K562 (cell line): ENCODE measurements around the gene ANO10. TPM values are rescaled to one million over a fixed set of nuclear protein-coding genes. Genes with fewer than 3 reads are reported as not detected.
A peak's percentile ranks its signal among the peaks of the same experiment; 100 is the strongest.

Experiments
- BRF1 ChIP-seq: IDR thresholded peaks from 3 replicates; pipeline ENCODE4 v1.6.1; 2011; ENCODE audit warnings: borderline replicate concordance, mild to moderate bottlenecking; ENCODE audit not compliant: insufficient read length; ENCODE audit errors: extremely low read depth
- FOS ChIP-seq: IDR thresholded peaks from 3 replicates; pipeline ENCODE4 v1.6.1; 2011; ENCODE audit not compliant: insufficient read length; ENCODE audit errors: extremely low read depth
- GABPA ChIP-seq: fragments of 200-800 bp; sonication (Bioruptor generic); conservative IDR thresholded peaks from 2 replicates; pipeline ENCODE4 v1.6.1; 2016; ENCODE audit warnings: low read depth, missing genetic modification characterization, missing compliant biosample characterization
- MAFF ChIP-seq: IDR thresholded peaks from 2 replicates; pipeline ENCODE4 v1.6.1; 2012; ENCODE audit warnings: low read length, improper control_type of control experiment
- MGA ChIP-seq: fragments of 450-650 bp; IDR thresholded peaks from 2 replicates; pipeline ENCODE4 v1.6.1; 2016; ENCODE audit warnings: mild to moderate bottlenecking, moderate library complexity
- RCOR1 ChIP-seq, 2 experiments: IDR thresholded peaks; 2 replicates each; pipeline ENCODE4 v1.6.1; 2012; ENCODE audit warnings: low read depth in 2 of 2, low read length in 2 of 2, borderline replicate concordance in 1 of 2, improper control_type of control experiment in 1 of 2
- THAP7 ChIP-seq: fragments of 250-450 bp; sonication (Bioruptor Pico); IDR thresholded peaks from 2 replicates; pipeline ENCODE4 v1.5.0; 2021
- ZNF589 ChIP-seq: fragments of 200-800 bp; sonication (Bioruptor generic); IDR thresholded peaks from 2 replicates; pipeline ENCODE4 v1.6.1; 2016; ENCODE audit warnings: low read depth, missing genetic modification characterization, missing compliant biosample characterization
- polyA plus RNA-seq, 8 experiments: library from polyadenylated mRNA; depleted of rRNA in 4 of 8; stranded (reverse) in 5 of 8; unstranded in 3 of 8; fragments of >200 nt; fragmentation: Nextera tagmentation in 2 of 8; fragmentation: Illumina TruSeq in 1 of 8; extraction: Ambion mirVana in 2 of 8; extraction: Trizol in 1 of 8; gene quantifications; 2 replicates each; pipeline versions ENCODE4 v1.2.1 to v1.2.3, GENCODE V29; 2011 to 2014; ENCODE audit warnings: inconsistent platforms in 1 of 8, missing spikeins in 1 of 8
- total RNA-seq, 7 experiments: library from RNA; depleted of rRNA in 6 of 7; stranded (reverse); fragments of >200 nt in 6 of 7; fragmentation: Illumina TruSeq in 2 of 7; extraction: Trizol in 2 of 7; gene quantifications; 2 replicates each; pipeline versions ENCODE4 v1.2.1 to v1.2.3, GENCODE V29; 2011 to 2021; ENCODE audit warnings: low replicate concordance in 1 of 7
- TF ChIP-seq, protein P1 (sequence below): fragments of 450-650 bp; IDR thresholded peaks from 2 replicates; pipeline ENCODE4 v1.6.1; 2017; ENCODE audit warnings: antibody characterized with exemption, mild to moderate bottlenecking

Gene ANO10
- total and polyA plus RNA-seq, 9 of the 15 experiments (the other 6 are each of a cell fraction or from before 2014, with no cell fraction given) = 6.4 to 46.0 (median 32.3) TPM

DNA sequence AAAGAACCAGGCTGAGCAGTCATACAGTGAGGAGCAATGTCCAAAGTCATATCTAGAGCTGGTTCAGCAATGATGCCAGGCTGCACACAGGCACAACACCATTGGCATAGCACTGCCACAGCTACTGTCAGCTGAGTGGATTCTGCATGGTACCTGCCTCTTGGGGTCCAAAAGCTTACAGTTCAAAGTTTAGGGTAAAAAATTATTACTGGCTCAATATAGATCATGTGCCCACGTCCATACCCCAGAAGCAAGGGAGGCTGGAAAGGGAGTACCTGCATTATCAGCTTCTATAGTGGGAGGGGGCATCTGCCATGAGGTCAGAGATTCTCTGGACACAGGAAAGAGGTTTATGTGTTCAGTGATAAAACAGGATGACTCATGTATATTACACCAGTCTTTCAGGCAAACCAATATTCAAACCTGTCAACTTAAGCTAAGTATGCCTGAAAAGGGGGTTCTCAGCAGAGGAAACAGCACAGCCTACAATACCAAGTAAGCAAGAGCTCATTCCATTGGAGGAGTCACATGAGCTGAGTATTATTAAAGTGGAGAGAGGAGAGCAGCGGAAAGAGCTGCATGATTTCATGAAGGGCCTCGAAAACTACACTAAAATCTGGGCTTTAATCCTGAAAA, 99.0 kb downstream of the ANO10 start (continued):
- TF ChIP-seq THAP7 (CRISPR knock-in tag) (no peak), RCOR1 (IDR thresholded peaks at IDR 0.05; ENCODE audit: borderline replicate concordance in 1 of 2, low read depth in 2 of 2, low read length in 2 of 2) (peak in 1 of 2 experiments; percentile 74; a peak in 2 of 4 replicates), GABPA (peak; percentile 51; the same call in 1 of the 2 replicates), MGA (0 out of 2 replicates have a peak, but pooled peaks have one; percentile 14), ZNF589 (CRISPR knock-in tag) (peak; percentile 62; the same call in 1 of the 2 replicates), FOS (peak; percentile 43), MAFF (peak; percentile 73), BRF1 (no peak)
- TF ChIP-seq, protein P1, sequence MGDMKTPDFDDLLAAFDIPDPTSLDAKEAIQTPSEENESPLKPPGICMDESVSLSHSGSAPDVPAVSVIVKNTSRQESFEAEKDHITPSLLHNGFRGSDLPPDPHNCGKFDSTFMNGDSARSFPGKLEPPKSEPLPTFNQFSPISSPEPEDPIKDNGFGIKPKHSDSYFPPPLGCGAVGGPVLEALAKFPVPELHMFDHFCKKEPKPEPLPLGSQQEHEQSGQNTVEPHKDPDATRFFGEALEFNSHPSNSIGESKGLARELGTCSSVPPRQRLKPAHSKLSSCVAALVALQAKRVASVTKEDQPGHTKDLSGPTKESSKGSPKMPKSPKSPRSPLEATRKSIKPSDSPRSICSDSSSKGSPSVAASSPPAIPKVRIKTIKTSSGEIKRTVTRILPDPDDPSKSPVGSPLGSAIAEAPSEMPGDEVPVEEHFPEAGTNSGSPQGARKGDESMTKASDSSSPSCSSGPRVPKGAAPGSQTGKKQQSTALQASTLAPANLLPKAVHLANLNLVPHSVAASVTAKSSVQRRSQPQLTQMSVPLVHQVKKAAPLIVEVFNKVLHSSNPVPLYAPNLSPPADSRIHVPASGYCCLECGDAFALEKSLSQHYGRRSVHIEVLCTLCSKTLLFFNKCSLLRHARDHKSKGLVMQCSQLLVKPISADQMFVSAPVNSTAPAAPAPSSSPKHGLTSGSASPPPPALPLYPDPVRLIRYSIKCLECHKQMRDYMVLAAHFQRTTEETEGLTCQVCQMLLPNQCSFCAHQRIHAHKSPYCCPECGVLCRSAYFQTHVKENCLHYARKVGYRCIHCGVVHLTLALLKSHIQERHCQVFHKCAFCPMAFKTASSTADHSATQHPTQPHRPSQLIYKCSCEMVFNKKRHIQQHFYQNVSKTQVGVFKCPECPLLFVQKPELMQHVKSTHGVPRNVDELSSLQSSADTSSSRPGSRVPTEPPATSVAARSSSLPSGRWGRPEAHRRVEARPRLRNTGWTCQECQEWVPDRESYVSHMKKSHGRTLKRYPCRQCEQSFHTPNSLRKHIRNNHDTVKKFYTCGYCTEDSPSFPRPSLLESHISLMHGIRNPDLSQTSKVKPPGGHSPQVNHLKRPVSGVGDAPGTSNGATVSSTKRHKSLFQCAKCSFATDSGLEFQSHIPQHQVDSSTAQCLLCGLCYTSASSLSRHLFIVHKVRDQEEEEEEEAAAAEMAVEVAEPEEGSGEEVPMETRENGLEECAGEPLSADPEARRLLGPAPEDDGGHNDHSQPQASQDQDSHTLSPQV = peak; percentile 53
